HCT116 (cell line): ENCODE measurements around the gene ZNF438. TPM values are rescaled to one million over a fixed set of nuclear protein-coding genes. Genes with fewer than 3 reads are reported as not detected.

Source experiments
- ATAC-seq: fragments of 200-7000 bp; cut with Tn5 transposase; 2 replicates; pipeline ENCODE4 v1.9.1; 2020; ENCODE audit warnings: mild to moderate bottlenecking, moderate library complexity
- BruUV-seq: library from RNA; stranded (reverse); fragments of 400-500 nt; replicated peaks from 2 replicates; lab custom pipeline; 2021; lab: Mats Ljungman, UMichigan
- CTCF ChIA-PET: fragments of 300-600 bp; sonication (Branson Sonifier 250); formaldehyde crosslinking; loops from one replicate; lab custom pipeline; 2021; ENCODE audit warnings: antibody characterized with exemption; lab: Charles Lee
- POLR2A ChIA-PET: fragments of 300-600, 350-600 bp; sonication (Branson Sonifier 250); formaldehyde crosslinking; loops from one replicate; lab custom pipeline; 2021; ENCODE audit warnings: antibody characterized with exemption; lab: Charles Lee
- RAD21 ChIA-PET, 2 experiments: fragments of 300-600 bp; sonication (Branson Sonifier 250); formaldehyde crosslinking; loops; one replicate each; lab custom pipeline; 2023; ENCODE audit warnings: low total read pairs in 2 of 2; ENCODE audit not compliant: uncharacterized antibody in 2 of 2, unreplicated experiment in 2 of 2, low non-redundant PET in 1 of 2; lab: Charles Lee
- DNase-seq: peaks from one replicate; pipeline ENCODE4 v3.0.0-alpha.2; 2010; ENCODE audit warnings: low read depth, low spot score
- H2AFZ ChIP-seq: fragments of 200-600 bp; shearing (Covaris generic), sonication (generic); 2 replicates; pipeline ENCODE4 v1.6.1; 2017; ENCODE audit warnings: low read depth, mixed run types, mixed read lengths, antibody characterized with exemption, low read length; ENCODE audit not compliant: poor library complexity, severe bottlenecking
- H3K27ac ChIP-seq: 2 replicates; pipeline ENCODE4 v1.5.1; 2012; ENCODE audit warnings: low read depth, low read length
- H3K27me3 ChIP-seq: fragments of 200-600 bp; sonication (generic); 2 replicates; pipeline ENCODE4 v1.6.1; 2016; ENCODE audit warnings: mixed run types, low read length, mixed read lengths; ENCODE audit not compliant: insufficient read depth
- H3K36me3 ChIP-seq, 2 experiments: fragments of 200-500 bp in 1 of 2; fragments of 200-600 bp in 1 of 2; sonication (Bioruptor generic) in 1 of 2; sonication (generic) in 1 of 2; 2 replicates each; pipeline versions ENCODE4 v1.5.1 to v1.6.1; 2014 to 2016; ENCODE audit warnings: low read length in 2 of 2, inconsistent platforms in 1 of 2, mixed read lengths in 1 of 2, mixed run types in 1 of 2; ENCODE audit not compliant: insufficient read depth in 2 of 2, control insufficient read depth in 1 of 2
- H3K4me1 ChIP-seq, 2 experiments: fragments of 200-600 bp in 1 of 2; sonication (generic) in 1 of 2; 2 replicates each; pipeline versions ENCODE4 v1.5.1 to v1.6.1; 2012 to 2017; ENCODE audit warnings: low read length in 2 of 2, inconsistent platforms in 1 of 2, mild to moderate bottlenecking in 1 of 2, mixed read lengths in 1 of 2, mixed run types in 1 of 2, moderate library complexity in 1 of 2; ENCODE audit not compliant: insufficient read depth in 2 of 2, control insufficient read depth in 1 of 2
- H3K4me2 ChIP-seq: fragments of 200-600 bp; sonication (generic); 2 replicates; pipeline ENCODE4 v1.6.1; 2017; ENCODE audit warnings: mixed run types, low read length, mixed read lengths
- H3K4me3 ChIP-seq, 2 experiments: fragments of 200-600 bp in 1 of 2; sonication (generic) in 1 of 2; replicated peaks in 1 of 2; 2 replicates each; pipeline ENCODE4 v1.5.1; 2011 to 2016; ENCODE audit warnings: low read length in 2 of 2, control low read depth in 1 of 2, low read depth in 1 of 2, mild to moderate bottlenecking in 1 of 2, mixed read lengths in 1 of 2, mixed run types in 1 of 2
- H3K79me2 ChIP-seq: fragments of 200-600 bp; sonication (generic); 2 replicates; pipeline ENCODE4 v1.6.1; 2017; ENCODE audit warnings: mild to moderate bottlenecking, mixed run types, low read length, moderate library complexity, mixed read lengths; ENCODE audit not compliant: insufficient read depth
- H3K9ac ChIP-seq: fragments of 200-600 bp; sonication (generic); 2 replicates; pipeline ENCODE4 v1.6.1; 2016; ENCODE audit warnings: low read length, mixed read lengths
- H3K9me2 ChIP-seq: fragments of 200-600 bp; sonication (generic), shearing (Covaris generic); 2 replicates; pipeline ENCODE4 v1.6.1; 2017; ENCODE audit warnings: mixed run types, mild to moderate bottlenecking, moderate library complexity; ENCODE audit not compliant: insufficient read depth
- H3K9me3 ChIP-seq, 2 experiments: fragments of 200-500 bp in 1 of 2; fragments of 200-600 bp in 1 of 2; sonication (Bioruptor generic) in 1 of 2; sonication (generic) in 1 of 2; 2 replicates each; pipeline ENCODE4 v1.6.1; 2014 to 2017; ENCODE audit warnings: low read length in 2 of 2, mixed read lengths in 2 of 2, inconsistent platforms in 1 of 2, low read depth in 1 of 2, mild to moderate bottlenecking in 1 of 2, mixed run types in 1 of 2, moderate library complexity in 1 of 2; ENCODE audit not compliant: control insufficient read depth in 1 of 2, insufficient read depth in 1 of 2
- H4K20me1 ChIP-seq: fragments of 200-600 bp; sonication (generic), shearing (Covaris generic); 2 replicates; pipeline ENCODE4 v1.6.1; 2017; ENCODE audit warnings: mixed run types, mild to moderate bottlenecking, moderate library complexity; ENCODE audit not compliant: insufficient read depth
- CBX3 ChIP-seq: IDR thresholded peaks from 2 replicates; pipeline ENCODE4 v1.6.1; 2012; ENCODE audit warnings: low read depth
- CEBPB ChIP-seq: IDR thresholded peaks from 2 replicates; pipeline ENCODE4 v1.6.1; 2012; ENCODE audit warnings: low read depth
- EZH2phosphoT487 ChIP-seq: fragments of 200-600 bp; IDR thresholded peaks from 2 replicates; pipeline ENCODE4 v1.6.1; 2018; ENCODE audit warnings: antibody characterized with exemption, borderline replicate concordance
- JUND ChIP-seq: IDR thresholded peaks from 2 replicates; pipeline ENCODE4 v1.6.1; 2012
- MAX ChIP-seq: IDR thresholded peaks from 2 replicates; pipeline ENCODE4 v1.6.1; 2012
- POLR2AphosphoS5 ChIP-seq: IDR thresholded peaks from 2 replicates; pipeline ENCODE4 v1.6.1; 2011; ENCODE audit warnings: mild to moderate bottlenecking, low read depth, low read length, moderate library complexity
- RAD21 ChIP-seq: IDR thresholded peaks from 2 replicates; pipeline ENCODE4 v1.6.1; 2012; ENCODE audit warnings: low read depth, mild to moderate bottlenecking
- REST ChIP-seq: IDR thresholded peaks from 2 replicates; pipeline ENCODE4 v1.6.1; 2012; ENCODE audit warnings: low read depth
- SIN3A ChIP-seq: IDR thresholded peaks from 2 replicates; pipeline ENCODE4 v1.6.1; 2012; ENCODE audit warnings: low read depth
- SP1 ChIP-seq: IDR thresholded peaks from 2 replicates; pipeline ENCODE4 v1.6.1; 2012; ENCODE audit warnings: low read depth
- TCF7L2 ChIP-seq: IDR thresholded peaks from 2 replicates; pipeline ENCODE4 v1.7.0; 2011; ENCODE audit warnings: borderline replicate concordance, inconsistent platforms; ENCODE audit not compliant: insufficient read depth, insufficient read length; ENCODE audit errors: extremely low read depth
- YY1 ChIP-seq: IDR thresholded peaks from 2 replicates; pipeline ENCODE4 v1.6.1; 2011; ENCODE audit warnings: low read length, low read depth, moderate library complexity, mild to moderate bottlenecking; ENCODE audit not compliant: insufficient replicate concordance; ENCODE audit errors: extremely low read depth
- ZNF274 ChIP-seq: fragments of 200-500 bp; sonication (Bioruptor generic); IDR thresholded peaks from 2 replicates; pipeline ENCODE4 v1.6.1; 2014; ENCODE audit warnings: mild to moderate bottlenecking, low read depth, low read length, inconsistent platforms
- intact Hi-C: fragments of 100-400 bp; cut with micrococcal nuclease; formaldehyde crosslinking; loops from 2 replicates; pipeline ENCODE4 v1.10.0; 2022
- total RNA-seq: library from RNA; stranded (reverse); gene quantifications from one replicate; pipeline ENCODE4 v1.2.1, GENCODE V29; 2021; ENCODE audit not compliant: unreplicated experiment

ZNF438 gene
- total RNA-seq, 1 experiment from 2014 or later = 3.3 TPM

GRCh38 chr10:30883751-30884150 lies 147.9 kb downstream of the ZNF438 start:
- TF ChIP-seq RAD21 = no peak
- no peak for TF ChIP-seq ZNF274
- TF ChIP-seq EZH2phosphoT487 = no peak
- no peak for TF ChIP-seq CBX3
- TF ChIP-seq POLR2AphosphoS5 = no peak
- TF ChIP-seq TCF7L2 = no peak
- no peak for TF ChIP-seq JUND
- no peak for TF ChIP-seq YY1
- Histone ChIP-seq H2AFZ (no peak overlapping the region), H3K79me2 (no peaks in the 10 kb centered on the region), H4K20me1 (no peaks in the 10 kb centered on the region), H3K27ac (no peak overlapping the region), H3K4me1 (no peaks in the 10 kb centered on the region), H3K9ac (no peak overlapping the region), H3K9me3 (no peaks in the 10 kb centered on the region), H3K27me3 (no peaks in the 10 kb centered on the region), H3K4me3 (no peak overlapping the region), H3K4me2 (no peak overlapping the region), H3K9me2 (no peaks in the 10 kb centered on the region), H3K36me3 (no peaks in the 10 kb centered on the region)
- RAD21 ChIA-PET = no interaction called here
- ATAC-seq (no peak), DNase-seq (no peak)
- BruUV-seq = no TSS peak
- CTCF ChIA-PET = no interaction called here
- POLR2A ChIA-PET = no interaction called here
- intact Hi-C loops = no loop called here

GRCh38 chr10:30883116-30883515 lies 148.5 kb downstream of the ZNF438 start:
- no peak for ATAC-seq
- no peak overlapping the region for H3K4me3 ChIP-seq
- no peak overlapping the region for H3K27ac ChIP-seq
- no peaks in the 10 kb centered on the region for H3K4me1 ChIP-seq
- no peaks in the 10 kb centered on the region for H3K36me3 ChIP-seq
- POLR2A ChIA-PET = no interaction called here
- no peak for DNase-seq
- BruUV-seq = no TSS peak
- TF ChIP-seq REST = no peak
- TF ChIP-seq ZNF274 = no peak
- no peak for TF ChIP-seq MAX
- no peak for TF ChIP-seq POLR2AphosphoS5
- no peak for TF ChIP-seq CEBPB
- no peak for TF ChIP-seq SIN3A
- no peak for TF ChIP-seq SP1
- no peak for TF ChIP-seq JUND
- no peaks in the 10 kb centered on the region for H3K9me2 ChIP-seq
- H2AFZ ChIP-seq = no peak overlapping the region
- no peak overlapping the region for H3K4me2 ChIP-seq
- no peaks in the 10 kb centered on the region for H3K27me3 ChIP-seq
- no peaks in the 10 kb centered on the region for H4K20me1 ChIP-seq
- CTCF ChIA-PET = no interaction called here
- intact Hi-C loops = no loop called here
- H3K9me3 ChIP-seq = no peaks in the 10 kb centered on the region
- no peaks in the 10 kb centered on the region for H3K79me2 ChIP-seq
- RAD21 ChIA-PET = no interaction called here
- H3K9ac ChIP-seq = no peak overlapping the region
